HCT116 (cell line): ENCODE results near the gene OR11A1. TPM values are rescaled to one million over a fixed set of nuclear protein-coding genes. Genes with fewer than 3 reads are reported as not detected.

Experiments used
- ATAC-seq: fragments of 200-7000 bp; cut with Tn5 transposase; 2 replicates; pipeline ENCODE4 v1.9.1; 2020; ENCODE audit warnings: mild to moderate bottlenecking, moderate library complexity
- BruUV-seq: library from RNA; stranded (reverse); fragments of 400-500 nt; replicated peaks from 2 replicates; lab custom pipeline; 2021; lab: Mats Ljungman, UMichigan
- CTCF ChIA-PET: fragments of 300-600 bp; sonication (Branson Sonifier 250); formaldehyde crosslinking; loops from one replicate; lab custom pipeline; 2021; ENCODE audit warnings: antibody characterized with exemption; lab: Charles Lee
- POLR2A ChIA-PET: fragments of 300-600, 350-600 bp; sonication (Branson Sonifier 250); formaldehyde crosslinking; loops from one replicate; lab custom pipeline; 2021; ENCODE audit warnings: antibody characterized with exemption; lab: Charles Lee
- RAD21 ChIA-PET, 2 experiments: fragments of 300-600 bp; sonication (Branson Sonifier 250); formaldehyde crosslinking; loops; one replicate each; lab custom pipeline; 2023; ENCODE audit warnings: low total read pairs in 2 of 2; ENCODE audit not compliant: uncharacterized antibody in 2 of 2, unreplicated experiment in 2 of 2, low non-redundant PET in 1 of 2; lab: Charles Lee
- DNase-seq: peaks from one replicate; pipeline ENCODE4 v3.0.0-alpha.2; 2010; ENCODE audit warnings: low read depth, low spot score
- H2AFZ ChIP-seq: fragments of 200-600 bp; shearing (Covaris generic), sonication (generic); 2 replicates; pipeline ENCODE4 v1.6.1; 2017; ENCODE audit warnings: low read depth, mixed run types, mixed read lengths, antibody characterized with exemption, low read length; ENCODE audit not compliant: poor library complexity, severe bottlenecking
- H3K27ac ChIP-seq: 2 replicates; pipeline ENCODE4 v1.5.1; 2012; ENCODE audit warnings: low read depth, low read length
- H3K27me3 ChIP-seq: fragments of 200-600 bp; sonication (generic); 2 replicates; pipeline ENCODE4 v1.6.1; 2016; ENCODE audit warnings: mixed run types, low read length, mixed read lengths; ENCODE audit not compliant: insufficient read depth
- H3K36me3 ChIP-seq, 2 experiments: fragments of 200-500 bp in 1 of 2; fragments of 200-600 bp in 1 of 2; sonication (Bioruptor generic) in 1 of 2; sonication (generic) in 1 of 2; 2 replicates each; pipeline versions ENCODE4 v1.5.1 to v1.6.1; 2014 to 2016; ENCODE audit warnings: low read length in 2 of 2, inconsistent platforms in 1 of 2, mixed read lengths in 1 of 2, mixed run types in 1 of 2; ENCODE audit not compliant: insufficient read depth in 2 of 2, control insufficient read depth in 1 of 2
- H3K4me1 ChIP-seq, 2 experiments: fragments of 200-600 bp in 1 of 2; sonication (generic) in 1 of 2; 2 replicates each; pipeline versions ENCODE4 v1.5.1 to v1.6.1; 2012 to 2017; ENCODE audit warnings: low read length in 2 of 2, inconsistent platforms in 1 of 2, mild to moderate bottlenecking in 1 of 2, mixed read lengths in 1 of 2, mixed run types in 1 of 2, moderate library complexity in 1 of 2; ENCODE audit not compliant: insufficient read depth in 2 of 2, control insufficient read depth in 1 of 2
- H3K4me2 ChIP-seq: fragments of 200-600 bp; sonication (generic); 2 replicates; pipeline ENCODE4 v1.6.1; 2017; ENCODE audit warnings: mixed run types, low read length, mixed read lengths
- H3K4me3 ChIP-seq, 2 experiments: fragments of 200-600 bp in 1 of 2; sonication (generic) in 1 of 2; replicated peaks in 1 of 2; 2 replicates each; pipeline ENCODE4 v1.5.1; 2011 to 2016; ENCODE audit warnings: low read length in 2 of 2, control low read depth in 1 of 2, low read depth in 1 of 2, mild to moderate bottlenecking in 1 of 2, mixed read lengths in 1 of 2, mixed run types in 1 of 2
- H3K79me2 ChIP-seq: fragments of 200-600 bp; sonication (generic); 2 replicates; pipeline ENCODE4 v1.6.1; 2017; ENCODE audit warnings: mild to moderate bottlenecking, mixed run types, low read length, moderate library complexity, mixed read lengths; ENCODE audit not compliant: insufficient read depth
- H3K9ac ChIP-seq: fragments of 200-600 bp; sonication (generic); 2 replicates; pipeline ENCODE4 v1.6.1; 2016; ENCODE audit warnings: low read length, mixed read lengths
- H3K9me2 ChIP-seq: fragments of 200-600 bp; sonication (generic), shearing (Covaris generic); 2 replicates; pipeline ENCODE4 v1.6.1; 2017; ENCODE audit warnings: mixed run types, mild to moderate bottlenecking, moderate library complexity; ENCODE audit not compliant: insufficient read depth
- H3K9me3 ChIP-seq, 2 experiments: fragments of 200-500 bp in 1 of 2; fragments of 200-600 bp in 1 of 2; sonication (Bioruptor generic) in 1 of 2; sonication (generic) in 1 of 2; 2 replicates each; pipeline ENCODE4 v1.6.1; 2014 to 2017; ENCODE audit warnings: low read length in 2 of 2, mixed read lengths in 2 of 2, inconsistent platforms in 1 of 2, low read depth in 1 of 2, mild to moderate bottlenecking in 1 of 2, mixed run types in 1 of 2, moderate library complexity in 1 of 2; ENCODE audit not compliant: control insufficient read depth in 1 of 2, insufficient read depth in 1 of 2
- H4K20me1 ChIP-seq: fragments of 200-600 bp; sonication (generic), shearing (Covaris generic); 2 replicates; pipeline ENCODE4 v1.6.1; 2017; ENCODE audit warnings: mixed run types, mild to moderate bottlenecking, moderate library complexity; ENCODE audit not compliant: insufficient read depth
- ATF3 ChIP-seq: IDR thresholded peaks from 2 replicates; pipeline ENCODE4 v1.6.1; 2012
- CBX3 ChIP-seq: IDR thresholded peaks from 2 replicates; pipeline ENCODE4 v1.6.1; 2012; ENCODE audit warnings: low read depth
- CTCF ChIP-seq, 3 experiments: fragments of 200-600 bp in 1 of 3; sonication (generic) in 1 of 3; IDR thresholded peaks in 2 of 3; conservative IDR thresholded peaks in 1 of 3; 2 replicates each; pipeline ENCODE4 v1.5.1; 2012 to 2017; ENCODE audit warnings: low read depth in 2 of 3, low read length in 2 of 3, antibody characterized with exemption in 1 of 3, borderline replicate concordance in 1 of 3, control low read depth in 1 of 3, mild to moderate bottlenecking in 1 of 3, mixed read lengths in 1 of 3, mixed run types in 1 of 3, moderate library complexity in 1 of 3; ENCODE audit not compliant: insufficient read depth in 1 of 3
- EGR1 ChIP-seq: IDR thresholded peaks from 2 replicates; pipeline ENCODE4 v1.6.1; 2012; ENCODE audit warnings: low read depth
- EZH2phosphoT487 ChIP-seq: fragments of 200-600 bp; IDR thresholded peaks from 2 replicates; pipeline ENCODE4 v1.6.1; 2018; ENCODE audit warnings: antibody characterized with exemption, borderline replicate concordance
- FOSL1 ChIP-seq: IDR thresholded peaks from 2 replicates; pipeline ENCODE4 v1.6.1; 2012; ENCODE audit warnings: low read depth
- POLR2A ChIP-seq: IDR thresholded peaks from 2 replicates; pipeline ENCODE4 v1.7.0; 2011; ENCODE audit warnings: borderline replicate concordance; ENCODE audit not compliant: insufficient read depth, insufficient read length; ENCODE audit errors: extremely low read depth
- POLR2AphosphoS5 ChIP-seq: IDR thresholded peaks from 2 replicates; pipeline ENCODE4 v1.6.1; 2011; ENCODE audit warnings: mild to moderate bottlenecking, low read depth, low read length, moderate library complexity
- RAD21 ChIP-seq: IDR thresholded peaks from 2 replicates; pipeline ENCODE4 v1.6.1; 2012; ENCODE audit warnings: low read depth, mild to moderate bottlenecking
- SIN3A ChIP-seq: IDR thresholded peaks from 2 replicates; pipeline ENCODE4 v1.6.1; 2012; ENCODE audit warnings: low read depth
- SP1 ChIP-seq: IDR thresholded peaks from 2 replicates; pipeline ENCODE4 v1.6.1; 2012; ENCODE audit warnings: low read depth
- SRF ChIP-seq: IDR thresholded peaks from 2 replicates; pipeline ENCODE4 v1.6.1; 2012; ENCODE audit warnings: low read depth
- TCF7L2 ChIP-seq: IDR thresholded peaks from 2 replicates; pipeline ENCODE4 v1.7.0; 2011; ENCODE audit warnings: borderline replicate concordance, inconsistent platforms; ENCODE audit not compliant: insufficient read depth, insufficient read length; ENCODE audit errors: extremely low read depth
- YY1 ChIP-seq: IDR thresholded peaks from 2 replicates; pipeline ENCODE4 v1.6.1; 2011; ENCODE audit warnings: low read length, low read depth, moderate library complexity, mild to moderate bottlenecking; ENCODE audit not compliant: insufficient replicate concordance; ENCODE audit errors: extremely low read depth
- ZBTB33 ChIP-seq: IDR thresholded peaks from 2 replicates; pipeline ENCODE4 v1.6.1; 2011; ENCODE audit warnings: mild to moderate bottlenecking, low read length, moderate library complexity; ENCODE audit not compliant: insufficient replicate concordance; ENCODE audit errors: extremely low read depth
- intact Hi-C: fragments of 100-400 bp; cut with micrococcal nuclease; formaldehyde crosslinking; loops from 2 replicates; pipeline ENCODE4 v1.10.0; 2022
- total RNA-seq: library from RNA; stranded (reverse); gene quantifications from one replicate; pipeline ENCODE4 v1.2.1, GENCODE V29; 2021; ENCODE audit not compliant: unreplicated experiment

Gene OR11A1
- total RNA-seq, 1 experiment from 2014 or later, result not detected

GRCh38 chr6:29499704-29500103 lies 42.8 kb upstream of the OR11A1 start:
- H3K9me2 ChIP-seq, result no peaks in the 10 kb centered on the region
- no peaks in the 10 kb centered on the region for H3K4me1 ChIP-seq
- TF ChIP-seq EGR1 (no peak), SRF (no peak), ZBTB33 (no peak), RAD21 (no peak), CBX3 (no peak)
- no TSS peak for BruUV-seq
- peaks cover 28% of the 10 kb centered on the region for H3K27me3 ChIP-seq
- no peak overlapping the region for H3K4me2 ChIP-seq
- no peaks in the 10 kb centered on the region for H3K36me3 ChIP-seq
- no peak overlapping the region for H2AFZ ChIP-seq
- no peak overlapping the region for H3K4me3 ChIP-seq
- intact Hi-C loops, result no loop called here
- H3K79me2 ChIP-seq, result no peaks in the 10 kb centered on the region
- ChIA-PET POLR2A (no interaction called here), CTCF (no interaction called here), RAD21 (no interaction called here)
- no peaks in the 10 kb centered on the region for H4K20me1 ChIP-seq
- no peak for ATAC-seq
- H3K9ac ChIP-seq, result no peak overlapping the region
- DNase-seq, result no peak
- H3K27ac ChIP-seq, result no peak overlapping the region
- H3K9me3 ChIP-seq, result no peaks in the 10 kb centered on the region

GRCh38 chr6:29496961-29497360 lies 40.1 kb upstream of the OR11A1 start:
- H3K9ac ChIP-seq, result no peak overlapping the region
- H3K4me1 ChIP-seq, result no peaks in the 10 kb centered on the region
- no peaks in the 10 kb centered on the region for H3K36me3 ChIP-seq
- no peak overlapping the region for H3K4me3 ChIP-seq
- no peaks in the 10 kb centered on the region for H3K9me2 ChIP-seq
- H2AFZ ChIP-seq, result no peak overlapping the region
- H3K79me2 ChIP-seq, result no peaks in the 10 kb centered on the region
- H3K27me3 ChIP-seq, result peaks cover 32% of the 10 kb centered on the region
- no peak for ATAC-seq
- no peaks in the 10 kb centered on the region for H3K9me3 ChIP-seq
- H4K20me1 ChIP-seq, result no peaks in the 10 kb centered on the region
- intact Hi-C loops, result no loop called here
- no peak for DNase-seq
- no TSS peak for BruUV-seq
- RAD21 ChIA-PET, result no interaction called here
- POLR2A ChIA-PET, result no interaction called here
- CTCF ChIA-PET, result no interaction called here
- TF ChIP-seq CBX3 (no peak), EGR1 (no peak), SIN3A (no peak), CTCF (IDR thresholded peaks at IDR 0.05 in 2 of 3, conservative IDR thresholded peaks at IDR 0.05 in 1 of 3; ENCODE audit: borderline replicate concordance in 1 of 3, insufficient read depth in 1 of 3, low read depth in 2 of 3, low read length in 2 of 3) (no peak), YY1 (no peak), ATF3 (no peak), POLR2AphosphoS5 (no peak), SP1 (no peak), POLR2A (no peak), RAD21 (no peak), EZH2phosphoT487 (no peak), TCF7L2 (no peak), FOSL1 (no peak)
- no peak overlapping the region for H3K4me2 ChIP-seq
- no peak overlapping the region for H3K27ac ChIP-seq
